ENCODE results near the gene CISTR.
A peak's percentile ranks its signal among the peaks of the same experiment; 100 is the strongest.

The CISTR gene

DNA sequence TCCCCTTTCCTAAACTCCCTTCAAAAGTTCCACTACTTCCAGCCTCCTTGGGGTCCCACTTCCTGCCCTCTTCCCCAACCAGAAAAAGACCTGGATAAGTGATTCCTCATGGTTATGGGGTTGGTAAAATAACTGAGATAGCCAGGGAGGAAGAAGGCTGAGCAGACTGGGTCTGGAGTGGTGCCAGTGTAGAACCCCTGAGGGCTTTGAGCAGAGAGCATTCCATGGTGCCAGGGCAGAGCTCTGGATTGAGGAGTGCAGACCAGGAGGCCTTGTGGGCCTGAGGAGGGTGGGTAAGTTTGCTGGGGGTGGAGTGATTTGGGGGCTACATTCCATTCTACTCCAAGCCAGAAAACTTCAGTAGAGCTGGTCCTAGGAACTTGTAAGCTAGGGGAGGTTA, 9.5 kb upstream of the CISTR start:
- H3K4me3 ChIP-seq (ENCODE audit: low read depth, low read length) = no peak overlapping the region
- no peaks in the 10 kb centered on the region for H3K27me3 ChIP-seq (ENCODE audit: insufficient read depth, low read depth, severe bottlenecking)
- no peaks in the 10 kb centered on the region for H3K36me3 ChIP-seq
- DNase-seq = no peak
- no peaks in the 10 kb centered on the region for H3K9me3 ChIP-seq (ENCODE audit: severe bottlenecking)
- H3K27ac ChIP-seq = no peak overlapping the region
- TF ChIP-seq, protein P1, sequence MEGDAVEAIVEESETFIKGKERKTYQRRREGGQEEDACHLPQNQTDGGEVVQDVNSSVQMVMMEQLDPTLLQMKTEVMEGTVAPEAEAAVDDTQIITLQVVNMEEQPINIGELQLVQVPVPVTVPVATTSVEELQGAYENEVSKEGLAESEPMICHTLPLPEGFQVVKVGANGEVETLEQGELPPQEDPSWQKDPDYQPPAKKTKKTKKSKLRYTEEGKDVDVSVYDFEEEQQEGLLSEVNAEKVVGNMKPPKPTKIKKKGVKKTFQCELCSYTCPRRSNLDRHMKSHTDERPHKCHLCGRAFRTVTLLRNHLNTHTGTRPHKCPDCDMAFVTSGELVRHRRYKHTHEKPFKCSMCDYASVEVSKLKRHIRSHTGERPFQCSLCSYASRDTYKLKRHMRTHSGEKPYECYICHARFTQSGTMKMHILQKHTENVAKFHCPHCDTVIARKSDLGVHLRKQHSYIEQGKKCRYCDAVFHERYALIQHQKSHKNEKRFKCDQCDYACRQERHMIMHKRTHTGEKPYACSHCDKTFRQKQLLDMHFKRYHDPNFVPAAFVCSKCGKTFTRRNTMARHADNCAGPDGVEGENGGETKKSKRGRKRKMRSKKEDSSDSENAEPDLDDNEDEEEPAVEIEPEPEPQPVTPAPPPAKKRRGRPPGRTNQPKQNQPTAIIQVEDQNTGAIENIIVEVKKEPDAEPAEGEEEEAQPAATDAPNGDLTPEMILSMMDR (IDR thresholded peaks at IDR 0.05; ENCODE audit: low read depth, low read length) = no peak

DNA sequence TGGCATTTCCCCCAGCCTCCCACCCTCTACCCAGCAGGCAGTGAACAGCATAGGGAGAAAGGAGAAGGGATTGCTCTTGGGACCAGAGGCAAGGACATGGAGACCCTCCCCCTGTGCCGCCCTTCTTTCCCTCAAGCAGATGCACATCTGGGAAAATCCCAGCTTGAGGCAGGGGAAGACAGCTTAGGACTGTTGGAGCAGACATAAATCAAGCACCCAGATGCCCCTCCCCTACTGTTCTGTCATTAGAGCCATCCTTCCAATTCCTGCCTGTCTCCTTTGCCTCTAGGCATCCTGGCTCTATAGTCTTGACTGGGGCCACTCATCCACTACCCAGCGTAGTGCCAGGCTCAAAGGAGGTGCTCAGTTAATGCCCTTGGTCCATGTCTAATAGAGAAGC, 7.5 kb upstream of the CISTR start:
- Histone ChIP-seq H3K4me3 (ENCODE audit: low read depth, low read length) (no peak overlapping the region), H3K9me3 (ENCODE audit: severe bottlenecking) (no peaks in the 10 kb centered on the region), H3K36me3 (no peaks in the 10 kb centered on the region), H3K27ac (no peak overlapping the region), H3K27me3 (ENCODE audit: insufficient read depth, low read depth, severe bottlenecking) (no peaks in the 10 kb centered on the region)
- DNase-seq = peak; percentile 63
- TF ChIP-seq, protein P1 (IDR thresholded peaks at IDR 0.05; ENCODE audit: low read depth, low read length) = no peak

DNA sequence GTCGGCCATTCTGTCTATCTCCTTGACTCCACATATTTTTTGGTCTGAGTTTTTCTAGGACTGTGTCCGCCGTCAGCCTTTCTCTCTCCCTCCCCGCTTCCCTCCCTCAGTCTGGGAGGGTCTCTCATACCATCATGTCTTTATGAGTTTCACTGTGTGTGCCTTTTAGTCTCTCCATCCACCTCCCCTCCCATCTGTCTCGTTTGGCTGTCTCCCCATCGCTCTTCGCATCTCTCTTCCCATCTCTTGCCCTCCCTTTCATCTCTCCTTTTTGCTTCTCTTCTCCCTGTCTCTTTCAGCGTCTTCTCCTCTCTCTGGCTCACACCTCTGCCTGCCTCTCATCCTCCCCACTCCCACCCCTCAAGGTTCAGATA, 6.9 kb upstream of the CISTR start:
- Histone ChIP-seq H3K36me3 (no peaks in the 10 kb centered on the region), H3K27ac (no peak overlapping the region), H3K4me3 (ENCODE audit: low read depth, low read length) (no peak overlapping the region), H3K9me3 (ENCODE audit: severe bottlenecking) (no peaks in the 10 kb centered on the region), H3K27me3 (ENCODE audit: insufficient read depth, low read depth, severe bottlenecking) (no peaks in the 10 kb centered on the region)
- no peak for DNase-seq
- TF ChIP-seq, protein P1 (IDR thresholded peaks at IDR 0.05; ENCODE audit: low read depth, low read length) = no peak

DNA sequence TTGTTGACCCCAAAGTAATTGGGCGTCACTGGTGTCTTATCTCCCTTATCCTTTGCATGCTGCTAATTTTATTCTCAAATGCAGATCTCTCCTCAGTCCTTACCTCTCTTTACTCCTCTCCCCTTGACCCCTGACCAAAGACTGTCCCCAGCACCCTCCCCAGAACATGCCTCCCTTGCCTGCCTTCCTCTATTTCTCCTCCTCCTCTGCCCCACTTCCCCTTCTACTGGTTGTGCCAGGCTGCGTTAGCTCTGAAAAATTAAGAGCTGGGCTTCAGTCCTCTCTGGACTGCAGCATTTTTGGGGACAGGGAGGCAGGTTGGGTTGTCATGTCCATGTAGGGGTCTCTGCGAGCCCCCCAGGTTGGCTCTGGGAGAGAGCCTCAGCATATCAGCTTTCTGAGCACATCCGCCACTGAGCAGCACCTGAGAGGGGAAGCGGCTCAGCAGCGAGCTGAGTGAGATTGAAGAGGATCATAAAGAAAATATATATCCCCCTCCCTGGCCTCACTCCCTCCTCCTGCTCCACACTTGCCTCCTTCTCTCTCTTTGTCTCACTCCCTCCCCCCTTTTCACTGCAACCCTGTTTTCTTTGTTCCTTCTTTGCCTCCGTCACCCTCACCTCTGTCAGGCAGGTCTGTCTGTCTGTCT, 6.4 kb upstream of the CISTR start:
- TF ChIP-seq, protein P1 (IDR thresholded peaks at IDR 0.05; ENCODE audit: low read depth, low read length) = no peak
- H3K9me3 ChIP-seq (ENCODE audit: severe bottlenecking) = no peaks in the 10 kb centered on the region
- no peaks in the 10 kb centered on the region for H3K27me3 ChIP-seq (ENCODE audit: insufficient read depth, low read depth, severe bottlenecking)
- H3K4me3 ChIP-seq (ENCODE audit: low read depth, low read length) = no peak overlapping the region
- H3K27ac ChIP-seq = no peak overlapping the region
- DNase-seq = no peak
- no peaks in the 10 kb centered on the region for H3K36me3 ChIP-seq

DNA sequence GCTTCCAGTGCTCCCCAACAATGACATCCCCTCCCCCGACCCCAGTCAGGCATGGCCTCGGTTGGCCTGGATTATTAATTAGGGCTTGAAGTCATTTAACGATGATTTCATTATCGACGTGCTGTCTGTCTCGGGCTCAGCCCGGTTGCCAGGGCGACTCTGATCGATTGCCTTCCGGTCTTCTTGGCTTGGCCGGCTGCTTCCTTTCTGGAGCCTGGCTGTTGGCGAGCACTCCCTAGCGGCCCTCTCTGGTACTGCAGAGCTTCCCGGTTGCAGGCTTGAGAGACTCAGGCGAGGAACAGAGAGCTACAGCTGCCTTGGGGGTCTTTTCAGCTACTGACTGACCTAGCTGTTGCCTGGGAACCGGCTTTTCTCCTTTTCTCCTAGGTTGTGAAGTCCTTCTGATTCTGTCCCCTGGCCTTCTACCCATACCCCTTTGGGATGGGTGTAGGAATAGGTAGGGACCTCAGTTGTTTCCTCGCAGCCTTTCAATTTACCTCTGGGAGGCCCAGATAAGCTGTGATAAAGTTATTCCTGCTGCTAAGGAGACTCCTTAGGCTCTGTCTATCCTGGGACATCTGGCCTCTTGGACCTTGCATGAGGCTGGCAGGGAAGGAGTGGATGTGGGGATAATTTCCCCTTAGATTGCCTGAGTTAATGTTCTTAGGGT, 5.5 kb upstream of the CISTR start:
- Histone ChIP-seq H3K9me3 (ENCODE audit: severe bottlenecking) (no peaks in the 10 kb centered on the region), H3K36me3 (no peaks in the 10 kb centered on the region), H3K27ac (peak overlapping the region; percentile 46), H3K4me3 (ENCODE audit: low read depth, low read length) (peak overlapping the region; percentile 41), H3K27me3 (ENCODE audit: insufficient read depth, low read depth, severe bottlenecking) (no peaks in the 10 kb centered on the region)
- TF ChIP-seq, protein P1 (IDR thresholded peaks at IDR 0.05; ENCODE audit: low read depth, low read length) = peak; percentile 92
- peak; percentile 91 for DNase-seq
